NB4 (cell line): ENCODE results near the gene C22orf23.

Source experiments
- CTCF ChIP-seq: IDR thresholded peaks from one replicate; pipeline ENCODE4 v1.5.1; 2012; ENCODE audit warnings: low read depth, low read length
- MAX ChIP-seq: IDR thresholded peaks from 2 replicates; pipeline ENCODE4 v1.6.1; 2011; ENCODE audit warnings: low read depth, low read length
- MYC ChIP-seq: IDR thresholded peaks from 2 replicates; pipeline ENCODE4 v1.6.1; 2011; ENCODE audit warnings: low read depth, low read length
- POLR2A ChIP-seq: IDR thresholded peaks from 2 replicates; pipeline ENCODE4 v1.6.1; 2011; ENCODE audit warnings: mild to moderate bottlenecking; ENCODE audit not compliant: insufficient read length; ENCODE audit errors: extremely low read depth

GRCh38 chr22:37990301-37990700 is 36.9 kb upstream of the C22orf23 start:
- TF ChIP-seq CTCF (no peak), POLR2A (no peak), MAX (no peak), MYC (no peak)
